ENCODE results near the gene LY86. TPM values are rescaled to one million over a fixed set of nuclear protein-coding genes. Genes with fewer than 3 reads are reported as not detected.

LY86 gene
- total and polyA plus RNA-seq, 2 donors (not counting 1 experiment from before 2014, with no cell fraction given), result 68.7 to 90.2 TPM

DNA sequence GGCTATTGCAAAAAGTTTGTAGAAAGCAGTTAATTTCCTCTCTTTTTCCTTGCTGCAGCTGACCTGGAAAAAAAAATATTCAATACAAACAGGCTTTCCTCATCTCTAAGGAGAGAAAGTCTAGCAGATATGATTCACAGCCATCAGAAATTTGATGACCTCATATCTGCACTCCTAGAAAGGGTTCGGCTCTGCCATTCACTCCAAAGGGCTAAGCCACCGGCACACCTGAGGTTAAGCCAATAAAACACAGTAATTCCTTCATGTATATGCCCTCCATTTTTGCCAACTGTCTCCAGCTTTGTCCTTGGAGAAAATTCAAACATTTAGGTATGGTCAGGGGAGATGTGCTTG, 18.7 kb upstream of the LY86 start:
- POLR2A ChIA-PET, result no interaction called here
- intact Hi-C loops (cut with micrococcal nuclease), result no loop called here

DNA sequence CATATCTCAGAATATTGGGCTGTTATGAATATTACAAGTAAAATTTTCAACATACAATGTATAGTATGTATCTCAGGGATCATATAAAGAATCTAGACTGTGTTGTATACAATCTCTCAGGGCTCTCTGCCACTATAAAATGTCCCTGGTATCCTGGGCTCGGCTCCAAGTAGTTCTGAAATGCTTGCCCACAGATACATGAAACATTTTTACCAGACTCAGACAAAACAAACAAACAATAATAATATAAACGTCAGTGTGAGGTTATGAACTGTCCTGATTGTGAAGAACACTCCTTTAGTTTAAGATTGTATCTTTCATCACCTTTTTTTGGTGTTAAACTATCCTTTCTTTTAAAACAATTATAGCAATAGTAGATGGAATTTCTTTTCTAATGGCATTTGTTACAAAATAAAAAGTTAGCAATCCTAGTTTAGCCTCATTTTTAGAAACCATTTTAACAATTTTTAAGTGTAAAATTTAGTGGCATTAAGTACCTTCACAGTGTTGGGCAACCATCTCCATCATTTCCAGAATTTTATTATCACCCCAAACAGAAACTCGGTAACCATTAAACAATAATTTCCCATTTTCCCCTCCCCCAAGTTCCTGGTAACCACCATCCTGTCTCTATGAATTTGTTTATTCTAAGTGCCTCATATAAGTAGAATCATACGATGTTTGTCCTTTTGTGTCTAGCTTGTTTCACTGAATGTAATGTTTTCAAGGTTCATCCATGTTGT, 17.4 kb upstream of the LY86 start:
- no peak overlapping the region for H3K27ac Mint-ChIP-seq
- H3K9me3 Mint-ChIP-seq (ENCODE audit: insufficient read depth), result peaks cover 9% of the 10 kb centered on the region
- H3K27me3 ChIP-seq (replicated peaks in 1 of 4; ENCODE audit: control extremely low read depth in 1 of 4, control insufficient read depth in 3 of 4, insufficient read depth in 4 of 4, low read length in 3 of 4), result no peaks in the 10 kb centered on the region
- DNase-seq, result no peak
- ChIA-PET POLR2A (no interaction called here), CTCF (interaction anchor here (0.6 to 0.7 kb wide), 3 partner anchors 8 to 442 kb away, joined by 3 read pairs; no protein-coding TSS in a partner anchor)
- no peak overlapping the region for H3K4me3 ChIP-seq (ENCODE audit: control extremely low read depth in 1 of 5, extremely low read depth in 1 of 5, insufficient read depth in 1 of 5, low read depth in 2 of 5, low read length in 4 of 5)
- H2AFZ ChIP-seq (ENCODE audit: insufficient read depth, low read depth, low read length, poor library complexity, severe bottlenecking), result no peak overlapping the region
- H3K4me2 ChIP-seq (replicated peaks; ENCODE audit: low read depth, low read length, poor library complexity, severe bottlenecking), result no peak overlapping the region
- peaks cover 4% of the 10 kb centered on the region for H3K4me1 Mint-ChIP-seq
- peaks cover 5 to 13% of the 10 kb centered on the region in 2 experiments for H3K36me3 ChIP-seq (replicated peaks in 1 of 2; ENCODE audit: control extremely low read depth in 1 of 2, control insufficient read depth in 1 of 2, extremely low read depth in 1 of 2, insufficient read depth in 2 of 2, low read length in 1 of 2)
- H3K79me2 ChIP-seq (ENCODE audit: control insufficient read depth, insufficient read depth, low read length), result peaks cover 4% of the 10 kb centered on the region
- H3K27ac ChIP-seq (ENCODE audit: low read length in 2 of 2), result no peak overlapping the region
- no peaks in the 10 kb centered on the region for H3K4me1 ChIP-seq (ENCODE audit: control insufficient read depth in 2 of 2, insufficient read depth in 2 of 2, low read length in 2 of 2)
- no peak overlapping the region for H3K4me3 Mint-ChIP-seq
- no peak overlapping the region for H3K9ac ChIP-seq (ENCODE audit: low read length)
- TF ChIP-seq EZH2 (IDR thresholded peaks at IDR 0.05; ENCODE audit: borderline replicate concordance, insufficient read depth, low read depth, low read length, poor library complexity, severe bottlenecking), result no peak
- TF ChIP-seq, protein P1, sequence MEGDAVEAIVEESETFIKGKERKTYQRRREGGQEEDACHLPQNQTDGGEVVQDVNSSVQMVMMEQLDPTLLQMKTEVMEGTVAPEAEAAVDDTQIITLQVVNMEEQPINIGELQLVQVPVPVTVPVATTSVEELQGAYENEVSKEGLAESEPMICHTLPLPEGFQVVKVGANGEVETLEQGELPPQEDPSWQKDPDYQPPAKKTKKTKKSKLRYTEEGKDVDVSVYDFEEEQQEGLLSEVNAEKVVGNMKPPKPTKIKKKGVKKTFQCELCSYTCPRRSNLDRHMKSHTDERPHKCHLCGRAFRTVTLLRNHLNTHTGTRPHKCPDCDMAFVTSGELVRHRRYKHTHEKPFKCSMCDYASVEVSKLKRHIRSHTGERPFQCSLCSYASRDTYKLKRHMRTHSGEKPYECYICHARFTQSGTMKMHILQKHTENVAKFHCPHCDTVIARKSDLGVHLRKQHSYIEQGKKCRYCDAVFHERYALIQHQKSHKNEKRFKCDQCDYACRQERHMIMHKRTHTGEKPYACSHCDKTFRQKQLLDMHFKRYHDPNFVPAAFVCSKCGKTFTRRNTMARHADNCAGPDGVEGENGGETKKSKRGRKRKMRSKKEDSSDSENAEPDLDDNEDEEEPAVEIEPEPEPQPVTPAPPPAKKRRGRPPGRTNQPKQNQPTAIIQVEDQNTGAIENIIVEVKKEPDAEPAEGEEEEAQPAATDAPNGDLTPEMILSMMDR (IDR thresholded peaks at IDR 0.05), result no peak
- no peaks in the 10 kb centered on the region for H4K20me1 ChIP-seq (ENCODE audit: control insufficient read depth, insufficient read depth, low read length, poor library complexity, severe bottlenecking)
- H3K27me3 Mint-ChIP-seq, result no peaks in the 10 kb centered on the region
- no CpG with 5 or more reads among the region's 4 CpGs for WGBS (ENCODE audit: insufficient coverage)
- intact Hi-C loops (cut with micrococcal nuclease), result no loop called here
- ATAC-seq (ENCODE audit: low read depth), result no peak
- H3K9me3 ChIP-seq (ENCODE audit: control extremely low read depth in 1 of 3, control insufficient read depth in 2 of 3, insufficient read depth in 1 of 3, low read length in 2 of 3), result peaks cover 0 to 6% (median 2%) of the 10 kb centered on the region in 3 donors

More for the DNA sequence above, 18.7 kb upstream of the LY86 start:
- H3K9me3 Mint-ChIP-seq (ENCODE audit: insufficient read depth), result peaks cover 9% of the 10 kb centered on the region
- no peaks in the 10 kb centered on the region for H3K4me1 ChIP-seq (ENCODE audit: control insufficient read depth in 2 of 2, insufficient read depth in 2 of 2, low read length in 2 of 2)
- no peak overlapping the region for H3K9ac ChIP-seq (ENCODE audit: low read length)
- DNase-seq (no peak), ATAC-seq (ENCODE audit: low read depth) (no peak)
- WGBS (ENCODE audit: insufficient coverage), result no CpG with 5 or more reads among the region's 2 CpGs
- H3K4me2 ChIP-seq (replicated peaks; ENCODE audit: low read depth, low read length, poor library complexity, severe bottlenecking), result no peak overlapping the region
- H3K4me3 ChIP-seq (ENCODE audit: control extremely low read depth in 1 of 5, extremely low read depth in 1 of 5, insufficient read depth in 1 of 5, low read depth in 2 of 5, low read length in 4 of 5), result no peak overlapping the region
- H3K36me3 ChIP-seq (replicated peaks in 1 of 2; ENCODE audit: control extremely low read depth in 1 of 2, control insufficient read depth in 1 of 2, extremely low read depth in 1 of 2, insufficient read depth in 2 of 2, low read length in 1 of 2), result peaks cover 5 to 13% of the 10 kb centered on the region in 2 experiments
- CTCF ChIA-PET, result no interaction called here
- TF ChIP-seq, protein P1 (IDR thresholded peaks at IDR 0.05), result no peak
- no peak for TF ChIP-seq EZH2 (IDR thresholded peaks at IDR 0.05; ENCODE audit: borderline replicate concordance, insufficient read depth, low read depth, low read length, poor library complexity, severe bottlenecking)
- peaks cover 0 to 6% (median 2%) of the 10 kb centered on the region in 3 donors for H3K9me3 ChIP-seq (ENCODE audit: control extremely low read depth in 1 of 3, control insufficient read depth in 2 of 3, insufficient read depth in 1 of 3, low read length in 2 of 3)
- H3K79me2 ChIP-seq (ENCODE audit: control insufficient read depth, insufficient read depth, low read length), result peaks cover 4% of the 10 kb centered on the region
- H2AFZ ChIP-seq (ENCODE audit: insufficient read depth, low read depth, low read length, poor library complexity, severe bottlenecking), result no peak overlapping the region
- H3K27me3 ChIP-seq (replicated peaks in 1 of 4; ENCODE audit: control extremely low read depth in 1 of 4, control insufficient read depth in 3 of 4, insufficient read depth in 4 of 4, low read length in 3 of 4), result no peaks in the 10 kb centered on the region
- H4K20me1 ChIP-seq (ENCODE audit: control insufficient read depth, insufficient read depth, low read length, poor library complexity, severe bottlenecking), result no peaks in the 10 kb centered on the region
- peaks cover 4% of the 10 kb centered on the region for H3K4me1 Mint-ChIP-seq
- no peak overlapping the region for H3K27ac Mint-ChIP-seq
- H3K27ac ChIP-seq (ENCODE audit: low read length in 2 of 2), result no peak overlapping the region
- no peaks in the 10 kb centered on the region for H3K27me3 Mint-ChIP-seq
- no peak overlapping the region for H3K4me3 Mint-ChIP-seq

Data from B cell (primary cell).